ENCODE measurements around the gene AQP10.
"Not testable (repeated sequence)": the region's sequence is repeated elsewhere in the genome, so short reads cannot be mapped to it uniquely, and the experiment has no call there.

Gene AQP10

GRCh38 chr1:154324669-154325582, 4.0 kb downstream of the AQP10 start, which contains the start of gene ATP8B2:
ATP8B2 (plus strand) TSS chr1:154325525; CDS start chr1:154328142, 2,617 bp downstream.
- peak; percentile 76 for DNase-seq

- no peak for DNase-seq
These were observed 5.0 kb downstream of the AQP10 start for GRCh38 chr1:154325583-154326545.

- no peak for DNase-seq
These were observed 5.9 kb downstream of the AQP10 start for GRCh38 chr1:154326546-154327465.

- no peak for DNase-seq
These were observed 6.8 kb downstream of the AQP10 start for GRCh38 chr1:154327466-154328317.

- peak; percentile 86 for DNase-seq
These were observed 7.6 kb downstream of the AQP10 start for GRCh38 chr1:154328318-154329151.

GRCh38 chr1:154329152-154329521, 8.2 kb downstream of the AQP10 start:
- no peak for DNase-seq

GRCh38 chr1:154329551-154330131, 8.7 kb downstream of the AQP10 start:
- no peak for DNase-seq

GRCh38 chr1:154330669-154331068, 9.8 kb downstream of the AQP10 start:
- DNase-seq, result no peak

GRCh38 chr1:154334079-154335024, 13.5 kb downstream of the AQP10 start:
- no peak for DNase-seq

GRCh38 chr1:154335025-154335714, 14.3 kb downstream of the AQP10 start:
- peak; percentile 91 for DNase-seq

GRCh38 chr1:154337253-154337894, 16.5 kb downstream of the AQP10 start:
- DNase-seq, result no peak

GRCh38 chr1:154338875-154339274, 18.0 kb downstream of the AQP10 start:
- DNase-seq, result no peak

GRCh38 chr1:154341366-154341765, 20.5 kb downstream of the AQP10 start:
- DNase-seq, result not testable (repeated sequence)

- no peak for DNase-seq
These were observed 21.2 kb downstream of the AQP10 start for GRCh38 chr1:154342132-154342531.

GRCh38 chr1:154342836-154343472, 22.1 kb downstream of the AQP10 start:
- DNase-seq, result peak; percentile 69

- DNase-seq, result peak; percentile 83
These were observed 24.3 kb downstream of the AQP10 start for GRCh38 chr1:154344977-154345837.

Measured in activated CD4-positive, alpha-beta T cell treated with anti-CD3 and anti-CD28 coated beads, Interleukin-2, amount 50 U/mL, for 1 hour (primary cell).